ENCODE data around the gene LRRK1. TPM values are rescaled to one million over a fixed set of nuclear protein-coding genes. Genes with fewer than 3 reads are reported as not detected.

Gene LRRK1, protein sequence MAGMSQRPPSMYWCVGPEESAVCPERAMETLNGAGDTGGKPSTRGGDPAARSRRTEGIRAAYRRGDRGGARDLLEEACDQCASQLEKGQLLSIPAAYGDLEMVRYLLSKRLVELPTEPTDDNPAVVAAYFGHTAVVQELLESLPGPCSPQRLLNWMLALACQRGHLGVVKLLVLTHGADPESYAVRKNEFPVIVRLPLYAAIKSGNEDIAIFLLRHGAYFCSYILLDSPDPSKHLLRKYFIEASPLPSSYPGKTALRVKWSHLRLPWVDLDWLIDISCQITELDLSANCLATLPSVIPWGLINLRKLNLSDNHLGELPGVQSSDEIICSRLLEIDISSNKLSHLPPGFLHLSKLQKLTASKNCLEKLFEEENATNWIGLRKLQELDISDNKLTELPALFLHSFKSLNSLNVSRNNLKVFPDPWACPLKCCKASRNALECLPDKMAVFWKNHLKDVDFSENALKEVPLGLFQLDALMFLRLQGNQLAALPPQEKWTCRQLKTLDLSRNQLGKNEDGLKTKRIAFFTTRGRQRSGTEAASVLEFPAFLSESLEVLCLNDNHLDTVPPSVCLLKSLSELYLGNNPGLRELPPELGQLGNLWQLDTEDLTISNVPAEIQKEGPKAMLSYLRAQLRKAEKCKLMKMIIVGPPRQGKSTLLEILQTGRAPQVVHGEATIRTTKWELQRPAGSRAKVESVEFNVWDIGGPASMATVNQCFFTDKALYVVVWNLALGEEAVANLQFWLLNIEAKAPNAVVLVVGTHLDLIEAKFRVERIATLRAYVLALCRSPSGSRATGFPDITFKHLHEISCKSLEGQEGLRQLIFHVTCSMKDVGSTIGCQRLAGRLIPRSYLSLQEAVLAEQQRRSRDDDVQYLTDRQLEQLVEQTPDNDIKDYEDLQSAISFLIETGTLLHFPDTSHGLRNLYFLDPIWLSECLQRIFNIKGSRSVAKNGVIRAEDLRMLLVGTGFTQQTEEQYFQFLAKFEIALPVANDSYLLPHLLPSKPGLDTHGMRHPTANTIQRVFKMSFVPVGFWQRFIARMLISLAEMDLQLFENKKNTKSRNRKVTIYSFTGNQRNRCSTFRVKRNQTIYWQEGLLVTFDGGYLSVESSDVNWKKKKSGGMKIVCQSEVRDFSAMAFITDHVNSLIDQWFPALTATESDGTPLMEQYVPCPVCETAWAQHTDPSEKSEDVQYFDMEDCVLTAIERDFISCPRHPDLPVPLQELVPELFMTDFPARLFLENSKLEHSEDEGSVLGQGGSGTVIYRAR (N-terminal part only)
- polyA plus RNA-seq (2012; rRNA removed): 6.5 and 6.9 TPM in 2 replicates
- 2.5 and 3.6 TPM in 2 replicates for polyA plus RNA-seq (2012; cell fraction: cytosol; rRNA removed)
- 19.7 and 21.0 TPM in 2 replicates for polyA plus RNA-seq (2012; cell fraction: nucleus; rRNA removed)

DNA sequence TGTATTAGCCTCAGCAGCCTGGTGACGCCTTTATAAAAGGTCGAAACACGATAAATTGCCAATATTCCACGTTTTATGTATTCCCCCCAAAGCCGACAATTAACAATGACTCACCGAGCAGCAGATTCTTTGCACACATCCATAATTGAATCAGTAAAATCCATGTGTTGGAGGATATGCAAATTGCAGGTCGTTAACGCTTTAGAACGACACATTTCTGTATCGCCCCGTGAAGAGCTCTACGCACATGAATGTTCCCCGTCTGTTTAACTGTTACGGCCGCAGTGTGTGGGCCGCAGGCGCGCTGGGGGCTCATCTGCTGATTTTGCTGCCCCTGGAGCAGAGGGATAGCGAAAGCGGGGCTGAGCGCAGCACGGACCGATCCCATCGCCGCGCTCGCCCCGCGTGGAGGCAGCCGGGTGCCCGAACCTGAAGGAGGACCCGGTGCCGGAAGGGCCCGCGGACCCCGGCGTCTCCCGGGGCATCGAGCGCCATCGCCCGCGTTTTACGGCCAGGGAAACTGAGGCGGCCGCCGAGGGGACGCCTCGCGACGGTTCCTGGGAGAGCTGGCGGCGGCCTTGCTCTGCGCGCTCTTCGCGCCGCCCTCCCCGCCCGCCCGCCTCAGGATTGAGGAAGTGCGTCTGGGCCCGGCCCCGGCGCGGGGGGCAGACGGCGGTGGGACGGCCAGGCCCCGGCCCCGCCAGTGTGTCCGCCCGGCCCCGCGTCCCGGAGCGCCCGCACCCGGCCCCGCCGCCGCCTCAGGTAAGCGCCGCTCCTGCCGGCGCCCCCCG lies at the start of gene LRRK1:
TSS of gene LRRK1 (plus strand) at position 668 of the 791 bp plus-strand sequence. CDS start 5,276 bp downstream, outside the sequence.
- peak; percentile 83 for DNase-seq
- Histone ChIP-seq H3K9me2 (no peaks in the 10 kb centered on the region), H3K79me2 (ENCODE audit: insufficient read depth) (peaks cover 4% of the 10 kb centered on the region; the same call in 1 of the 2 replicates), H3F3A (replicated peaks; ENCODE audit: insufficient read depth) (peaks cover 11% of the 10 kb centered on the region), H4K20me1 (ENCODE audit: insufficient read depth) (no peaks in the 10 kb centered on the region), H3K4me1 (ENCODE audit: control insufficient read depth in 1 of 2, insufficient read depth in 2 of 2, low read depth in 1 of 2, low read length in 1 of 2) (peaks cover 0 to 29% of the 10 kb centered on the region in 2 experiments; a peak in 1 of 4 replicates), H3K9me3 (no peaks in the 10 kb centered on the region), H3K9ac (peak within 1 kb of the TSS; percentile 74), H3K27me3 (ENCODE audit: insufficient read depth) (no peaks in the 10 kb centered on the region), H2AFZ (ENCODE audit: low read depth) (peak within 1 kb of the TSS; percentile 82; the same call in 1 of the 2 replicates), H3K4me3 (ENCODE audit: low read depth in 2 of 2, low read length in 1 of 2) (peak within 1 kb of the TSS; percentile 67 to 73), H3K36me3 (replicated peaks in 1 of 2; ENCODE audit: control insufficient read depth in 1 of 2, insufficient read depth in 2 of 2, low read length in 1 of 2) (no peaks in the 10 kb centered on the region), H3K4me2 (peak within 1 kb of the TSS; percentile 81), H3K27ac (ENCODE audit: low read depth in 2 of 2, low read length in 1 of 2) (peak within 1 kb of the TSS in 1 of 2 experiments; percentile 55; a peak in 1 of 4 replicates)
- WGBS (ENCODE audit: low lambda C conversion rate): 22% methylated on average over 15 of the region's 87 CpGs
- ChIA-PET CTCF (interaction anchor here (0.5 to 7.6 kb wide), 40 partner anchors 10 to 570 kb away, joined by 3 to 156 read pairs (median 4); no protein-coding TSS in a partner anchor), POLR2A (interaction anchor here (1.2 to 2.1 kb wide), 3 partner anchors 16 to 146 kb away, joined by 3 to 9 read pairs (median 5); no protein-coding TSS in a partner anchor)
- TF ChIP-seq ELF1 (IDR thresholded peaks at IDR 0.05) (peak; percentile 38; the same call in 1 of the 2 replicates), MXI1 (IDR thresholded peaks at IDR 0.05; ENCODE audit: low read depth, low read length) (no peak), ZBTB33 (IDR thresholded peaks at IDR 0.05; ENCODE audit: borderline replicate concordance, low read depth) (no peak)

DNA sequence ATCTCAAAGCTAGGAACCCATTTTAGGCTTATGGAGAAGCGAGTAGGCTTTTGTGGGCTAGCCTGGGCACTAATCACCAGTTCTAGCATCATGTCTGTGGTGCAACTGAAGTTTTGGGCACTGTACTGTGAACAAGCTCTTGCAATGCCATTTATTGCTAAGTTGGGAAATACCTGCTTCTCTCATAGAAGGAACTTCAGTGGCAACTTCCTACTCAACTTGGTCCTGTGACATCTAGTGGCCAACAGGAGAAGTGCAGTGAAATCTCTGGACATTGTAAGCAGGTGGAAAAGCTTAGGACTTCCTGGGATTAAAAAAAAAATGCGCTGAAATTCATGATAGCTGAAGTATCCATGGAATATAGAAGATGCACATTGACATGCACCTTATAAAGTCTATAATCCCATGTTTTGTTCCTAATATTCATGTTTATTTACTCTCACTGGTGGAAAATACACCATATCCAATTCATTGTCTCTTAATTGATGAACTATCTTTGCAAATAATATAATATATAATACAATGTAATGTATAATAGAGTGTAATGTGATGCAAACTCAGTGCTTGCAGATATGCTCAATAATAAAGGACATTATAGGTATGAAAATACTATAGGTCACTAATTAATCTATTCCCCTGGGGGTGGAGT lies 46.0 kb upstream of the LRRK1 start:
- Histone ChIP-seq H3K9ac (no peak overlapping the region), H2AFZ (ENCODE audit: low read depth) (no peak overlapping the region), H3K27me3 (ENCODE audit: insufficient read depth) (no peaks in the 10 kb centered on the region), H3K79me2 (ENCODE audit: insufficient read depth) (no peaks in the 10 kb centered on the region), H4K20me1 (ENCODE audit: insufficient read depth) (no peaks in the 10 kb centered on the region), H3K36me3 (replicated peaks in 1 of 2; ENCODE audit: control insufficient read depth in 1 of 2, insufficient read depth in 2 of 2, low read length in 1 of 2) (no peaks in the 10 kb centered on the region), H3K9me3 (no peaks in the 10 kb centered on the region), H3K9me2 (no peaks in the 10 kb centered on the region), H3K4me2 (no peak overlapping the region), H3K4me3 (ENCODE audit: low read depth in 2 of 2, low read length in 1 of 2) (peak overlapping the region in 1 of 2 experiments; percentile 36; a peak in 1 of 4 replicates), H3K27ac (ENCODE audit: low read depth in 2 of 2, low read length in 1 of 2) (no peak overlapping the region; a peak in 1 of 4 replicates), H3F3A (replicated peaks; ENCODE audit: insufficient read depth) (no peaks in the 10 kb centered on the region), H3K4me1 (ENCODE audit: control insufficient read depth in 1 of 2, insufficient read depth in 2 of 2, low read depth in 1 of 2, low read length in 1 of 2) (peaks cover 0 to 12% of the 10 kb centered on the region in 2 experiments; a peak in 1 of 4 replicates)
- POLR2A ChIA-PET: interaction anchor here (0.9 kb wide), 1 partner anchor 92 kb away, joined by 3 read pairs; no protein-coding TSS in a partner anchor
- WGBS (ENCODE audit: low lambda C conversion rate): 38% methylated on average over 2 of the region's 2 CpGs
- peak; percentile 76 for DNase-seq
- CTCF ChIA-PET: interaction anchor here (0.6 to 5.6 kb wide), 74 partner anchors 9 to 266 kb away, joined by 3 to 87 read pairs (median 4); partner anchors contain the start of gene LRRK1
- peak; percentile 91 for TF ChIP-seq SMC3 (IDR thresholded peaks at IDR 0.05; ENCODE audit: low read depth, low read length)
- TF ChIP-seq RAD21 (IDR thresholded peaks at IDR 0.05; ENCODE audit: low read length): peak; percentile 83
- TF ChIP-seq, protein P1, sequence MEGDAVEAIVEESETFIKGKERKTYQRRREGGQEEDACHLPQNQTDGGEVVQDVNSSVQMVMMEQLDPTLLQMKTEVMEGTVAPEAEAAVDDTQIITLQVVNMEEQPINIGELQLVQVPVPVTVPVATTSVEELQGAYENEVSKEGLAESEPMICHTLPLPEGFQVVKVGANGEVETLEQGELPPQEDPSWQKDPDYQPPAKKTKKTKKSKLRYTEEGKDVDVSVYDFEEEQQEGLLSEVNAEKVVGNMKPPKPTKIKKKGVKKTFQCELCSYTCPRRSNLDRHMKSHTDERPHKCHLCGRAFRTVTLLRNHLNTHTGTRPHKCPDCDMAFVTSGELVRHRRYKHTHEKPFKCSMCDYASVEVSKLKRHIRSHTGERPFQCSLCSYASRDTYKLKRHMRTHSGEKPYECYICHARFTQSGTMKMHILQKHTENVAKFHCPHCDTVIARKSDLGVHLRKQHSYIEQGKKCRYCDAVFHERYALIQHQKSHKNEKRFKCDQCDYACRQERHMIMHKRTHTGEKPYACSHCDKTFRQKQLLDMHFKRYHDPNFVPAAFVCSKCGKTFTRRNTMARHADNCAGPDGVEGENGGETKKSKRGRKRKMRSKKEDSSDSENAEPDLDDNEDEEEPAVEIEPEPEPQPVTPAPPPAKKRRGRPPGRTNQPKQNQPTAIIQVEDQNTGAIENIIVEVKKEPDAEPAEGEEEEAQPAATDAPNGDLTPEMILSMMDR (IDR thresholded peaks at IDR 0.05): peak; percentile 91
- 0 out of 2 replicates have a peak, but pooled peaks have one; percentile 17 for TF ChIP-seq ELF1 (IDR thresholded peaks at IDR 0.05)
- TF ChIP-seq CHD2 (IDR thresholded peaks at IDR 0.05; ENCODE audit: low read length, partially characterized antibody): peak; percentile 15
- TF ChIP-seq TEAD4 (IDR thresholded peaks at IDR 0.05; ENCODE audit: borderline replicate concordance, insufficient read depth): no peak
- no peak for TF ChIP-seq YY1 (IDR thresholded peaks at IDR 0.05; ENCODE audit: low read depth)
